Fibroblast of lung (primary cell): Measurements from ENCODE around the gene ANO7. TPM values are rescaled to one million over a fixed set of nuclear protein-coding genes. Genes with fewer than 3 reads are reported as not detected.

Experiments
- DNase-seq, 2 donors: peaks; one replicate each; pipeline versions ENCODE4 v3.0.0 to v3.0.0-alpha.2; 2010; ENCODE audit warnings: low read depth in 2 of 2
- H2AFZ ChIP-seq: 2 replicates; pipeline ENCODE4 v1.5.1; 2012; ENCODE audit warnings: low read length, control low read depth, inconsistent platforms
- H3K27ac ChIP-seq: 2 replicates; pipeline ENCODE4 v1.5.1; 2011; ENCODE audit warnings: low read length, control low read depth; ENCODE audit not compliant: insufficient read depth
- H3K27me3 ChIP-seq: 2 replicates; pipeline ENCODE4 v1.5.1; 2011; ENCODE audit warnings: mild to moderate bottlenecking, low read length; ENCODE audit not compliant: control insufficient read depth, insufficient read depth
- H3K36me3 ChIP-seq: 2 replicates; pipeline ENCODE4 v1.5.1; 2011; ENCODE audit warnings: low read length; ENCODE audit not compliant: control insufficient read depth, insufficient read depth
- H3K4me1 ChIP-seq: 2 replicates; pipeline ENCODE4 v1.5.1; 2011; ENCODE audit warnings: low read length; ENCODE audit not compliant: control insufficient read depth, insufficient read depth; ENCODE audit errors: extremely low read depth
- H3K4me2 ChIP-seq: 2 replicates; pipeline ENCODE4 v1.5.1; 2011; ENCODE audit warnings: low read length, control low read depth; ENCODE audit not compliant: insufficient read depth; ENCODE audit errors: extremely low read depth
- H3K4me3 ChIP-seq, 4 experiments: fragments of 200-600 bp in 1 of 4; sonication (generic) in 1 of 4; replicated peaks in 1 of 4; 2 replicates each; pipeline ENCODE4 v1.5.1; 2011 to 2016; ENCODE audit warnings: low read length in 4 of 4, low read depth in 3 of 4, mild to moderate bottlenecking in 3 of 4, control low read depth in 2 of 4, inconsistent platforms in 1 of 4, mixed read lengths in 1 of 4; ENCODE audit not compliant: insufficient read depth in 1 of 4; ENCODE audit errors: control extremely low read depth in 1 of 4
- H3K79me2 ChIP-seq: 2 replicates; pipeline ENCODE4 v1.5.1; 2012; ENCODE audit warnings: mild to moderate bottlenecking, low read length, inconsistent platforms; ENCODE audit not compliant: control insufficient read depth, insufficient read depth
- H3K9ac ChIP-seq: 2 replicates; pipeline ENCODE4 v1.5.1; 2011; ENCODE audit warnings: mild to moderate bottlenecking, low read length, control low read depth; ENCODE audit not compliant: insufficient read depth
- H3K9me3 ChIP-seq: 2 replicates; pipeline ENCODE4 v1.5.1; 2012; ENCODE audit warnings: low read depth, low read length; ENCODE audit not compliant: control insufficient read depth, insufficient read depth
- H4K20me1 ChIP-seq: 2 replicates; pipeline ENCODE4 v1.5.1; 2011; ENCODE audit warnings: low read length; ENCODE audit not compliant: control insufficient read depth, insufficient read depth; ENCODE audit errors: extremely low read depth
- CTCF ChIP-seq, 2 donors: IDR thresholded peaks in 1 of 2; conservative IDR thresholded peaks in 1 of 2; 1 replicate in 1 of 2; 2 replicates in 1 of 2; pipeline ENCODE4 v1.5.1; 2011 to 2012; ENCODE audit warnings: low read length in 2 of 2, control low read depth in 1 of 2, inconsistent platforms in 1 of 2, low read depth in 1 of 2, mild to moderate bottlenecking in 1 of 2
- EZH2 ChIP-seq: IDR thresholded peaks from 2 replicates; pipeline ENCODE4 v1.5.1; 2012; ENCODE audit warnings: low read length, control low read depth, mild to moderate bottlenecking; ENCODE audit errors: missing control alignments
- polyA plus RNA-seq, 2 donors: library from polyadenylated mRNA; depleted of rRNA in 1 of 2; stranded (reverse) in 1 of 2; unstranded in 1 of 2; fragments of >200 nt; gene quantifications; 2 replicates each; pipeline ENCODE4 v1.2.1, GENCODE V29; 2011 to 2012; ENCODE audit warnings: missing spikeins in 1 of 2
- total RNA-seq: library from RNA; depleted of rRNA; stranded (reverse); fragments of >200 nt; gene quantifications from 2 replicates; pipeline ENCODE4 v1.2.1, GENCODE V29; 2014

Gene ANO7
- total and polyA plus RNA-seq, 2 donors (not counting 1 experiment from before 2014, with no cell fraction given): 0.50 TPM

DNA sequence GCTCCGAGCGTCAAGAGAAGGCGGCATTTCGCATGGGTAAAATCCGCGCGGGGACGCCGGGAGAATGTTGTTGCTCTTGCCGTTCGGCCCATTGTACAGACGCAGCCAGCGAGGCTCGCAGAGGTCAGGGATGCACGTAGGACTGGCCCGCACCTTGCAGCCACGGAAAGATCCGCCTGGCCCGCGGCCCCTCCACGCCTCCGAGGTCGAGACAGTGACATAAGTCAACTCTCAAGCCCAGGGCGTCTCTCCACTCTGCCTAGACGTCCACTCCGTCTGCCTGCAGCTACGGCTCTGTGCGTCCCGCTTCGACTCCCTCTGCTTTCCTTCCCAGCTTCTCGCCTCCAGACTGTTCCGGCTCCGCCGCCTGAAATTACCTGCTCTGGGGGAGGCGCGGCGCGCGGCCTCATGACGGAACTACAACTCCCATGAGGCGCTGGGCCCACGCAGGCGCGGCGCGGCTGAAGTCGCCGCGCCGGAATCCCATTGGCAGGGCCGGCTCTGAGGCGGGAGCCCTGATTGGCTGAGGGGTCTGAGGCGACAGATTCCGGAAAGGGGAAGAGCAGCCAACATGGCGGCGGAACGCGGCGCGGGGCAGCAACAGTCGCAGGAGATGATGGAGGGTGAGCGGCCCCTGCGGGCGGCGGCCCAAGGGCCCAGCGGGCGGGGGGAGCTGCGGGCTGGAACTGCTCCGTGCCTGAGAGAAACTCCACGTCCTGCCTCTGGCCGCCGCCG is 38.4 kb upstream of the ANO7 start, which contains the start of gene PPP1R7:
Gene PPP1R7, plus strand, starts transcription at position 543 of the 735 bp plus-strand sequence. Its CDS starts 29 bp downstream, at position 572.
- Histone ChIP-seq H3K4me3 (peak within 1 kb of the TSS; percentile 67 to 90 (median 88)), H3K9me3 (no peaks in the 10 kb centered on the region), H3K27me3 (no peaks in the 10 kb centered on the region), H4K20me1 (no peaks in the 10 kb centered on the region), H2AFZ (peak within 1 kb of the TSS; percentile 99), H3K9ac (peak within 1 kb of the TSS; percentile 76), H3K4me2 (peak within 1 kb of the TSS; percentile 99), H3K27ac (peak within 1 kb of the TSS; percentile 91), H3K4me1 (peaks cover 13% of the 10 kb centered on the region), H3K79me2 (peaks cover 17% of the 10 kb centered on the region), H3K36me3 (peaks cover 4% of the 10 kb centered on the region)
- DNase-seq: peak; percentile 88 to 90
- no peak for TF ChIP-seq EZH2
- no peak for TF ChIP-seq CTCF (conservative IDR thresholded peaks at IDR 0.05 in 1 of 2, IDR thresholded peaks at IDR 0.05 in 1 of 2; ENCODE audit: low read depth in 1 of 2, low read length in 2 of 2)

DNA sequence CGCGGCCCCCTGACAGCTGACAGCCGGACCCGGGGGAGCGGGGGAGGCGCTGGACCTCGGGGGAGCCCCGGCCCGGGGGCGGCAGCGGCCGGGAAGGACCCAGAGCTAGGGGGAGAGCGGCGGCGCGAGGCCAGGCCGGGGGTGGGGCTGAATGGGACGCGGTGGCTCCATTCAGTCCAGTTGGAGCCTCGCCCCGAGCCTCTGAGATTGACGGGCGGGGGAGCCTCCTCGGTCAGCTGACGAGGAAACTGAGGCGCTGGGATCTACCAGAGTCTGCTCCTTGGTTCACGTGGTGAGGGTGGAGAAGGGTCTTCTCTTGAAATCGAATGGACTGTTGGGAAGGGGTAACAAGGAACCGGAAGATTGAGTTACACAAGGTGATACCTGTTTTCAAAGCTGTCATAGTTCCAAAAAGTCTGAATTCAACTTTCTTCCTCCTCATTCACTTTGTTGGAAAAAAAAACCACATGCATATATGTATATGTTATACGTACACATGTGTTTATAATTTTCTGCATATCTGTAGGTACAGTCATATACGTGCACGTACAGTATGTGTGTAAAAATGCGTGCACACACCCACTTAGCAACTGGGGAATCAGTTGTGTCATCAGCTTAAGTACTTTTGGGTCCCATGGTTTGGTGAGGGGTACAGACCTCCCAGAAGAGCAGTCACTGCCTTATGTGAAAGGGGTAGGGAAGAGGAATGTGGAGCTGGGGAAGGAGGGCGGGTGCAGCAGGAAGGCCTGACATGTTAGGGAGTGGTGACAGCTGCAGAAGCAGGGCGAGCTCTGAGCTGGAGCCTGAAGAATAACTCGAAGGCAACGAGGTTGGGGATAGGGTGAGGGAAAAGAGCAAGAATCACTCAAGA is 37.6 kb upstream of the ANO7 start:
- TF ChIP-seq EZH2: no peak
- TF ChIP-seq CTCF (conservative IDR thresholded peaks at IDR 0.05 in 1 of 2, IDR thresholded peaks at IDR 0.05 in 1 of 2; ENCODE audit: low read depth in 1 of 2, low read length in 2 of 2): no peak
- H3K27me3 ChIP-seq: no peaks in the 10 kb centered on the region
- peaks cover 4% of the 10 kb centered on the region for H3K36me3 ChIP-seq
- no peaks in the 10 kb centered on the region for H3K9me3 ChIP-seq
- H3K4me1 ChIP-seq: peaks cover 13% of the 10 kb centered on the region
- peak overlapping the region; percentile 39 for H2AFZ ChIP-seq
- H3K9ac ChIP-seq: peak overlapping the region; percentile 76
- peaks cover 17% of the 10 kb centered on the region for H3K79me2 ChIP-seq
- peak overlapping the region; percentile 91 for H3K27ac ChIP-seq
- no peaks in the 10 kb centered on the region for H4K20me1 ChIP-seq
- peak overlapping the region; percentile 99 for H3K4me2 ChIP-seq
- peak; percentile 9 to 20 for DNase-seq
- H3K4me3 ChIP-seq: peak overlapping the region; percentile 67 to 90 (median 88)
